Activated T-cell treated with anti-CD3 and anti-CD28 coated beads, Interleukin-2, amount 50 U/mL, for 24 hours (primary cell): ENCODE measurements around the gene MYCBP2.

Source experiments
- DNase-seq: peaks from one replicate; pipeline ENCODE4 v3.0.0-alpha.2; 2020
- H3K27ac Mint-ChIP-seq: 2 replicates; pipeline ENCODE4 v1.8.0; 2020; ENCODE audit warnings: mild to moderate bottlenecking, mixed read lengths
- H3K27me3 Mint-ChIP-seq: 2 replicates; pipeline ENCODE4 v1.8.0; 2020; ENCODE audit warnings: mixed read lengths
- H3K36me3 Mint-ChIP-seq: 2 replicates; pipeline ENCODE4 v1.8.0; 2020; ENCODE audit warnings: low read depth, mixed read lengths
- H3K4me1 Mint-ChIP-seq: 2 replicates; pipeline ENCODE4 v1.8.0; 2020; ENCODE audit warnings: low read depth, mixed read lengths
- H3K4me3 Mint-ChIP-seq: 2 replicates; pipeline ENCODE4 v1.8.0; 2020; ENCODE audit warnings: mild to moderate bottlenecking, moderate library complexity, mixed read lengths
- H3K9me3 Mint-ChIP-seq: 2 replicates; pipeline ENCODE4 v1.8.0; 2020; ENCODE audit warnings: mixed read lengths

MYCBP2 gene, protein sequence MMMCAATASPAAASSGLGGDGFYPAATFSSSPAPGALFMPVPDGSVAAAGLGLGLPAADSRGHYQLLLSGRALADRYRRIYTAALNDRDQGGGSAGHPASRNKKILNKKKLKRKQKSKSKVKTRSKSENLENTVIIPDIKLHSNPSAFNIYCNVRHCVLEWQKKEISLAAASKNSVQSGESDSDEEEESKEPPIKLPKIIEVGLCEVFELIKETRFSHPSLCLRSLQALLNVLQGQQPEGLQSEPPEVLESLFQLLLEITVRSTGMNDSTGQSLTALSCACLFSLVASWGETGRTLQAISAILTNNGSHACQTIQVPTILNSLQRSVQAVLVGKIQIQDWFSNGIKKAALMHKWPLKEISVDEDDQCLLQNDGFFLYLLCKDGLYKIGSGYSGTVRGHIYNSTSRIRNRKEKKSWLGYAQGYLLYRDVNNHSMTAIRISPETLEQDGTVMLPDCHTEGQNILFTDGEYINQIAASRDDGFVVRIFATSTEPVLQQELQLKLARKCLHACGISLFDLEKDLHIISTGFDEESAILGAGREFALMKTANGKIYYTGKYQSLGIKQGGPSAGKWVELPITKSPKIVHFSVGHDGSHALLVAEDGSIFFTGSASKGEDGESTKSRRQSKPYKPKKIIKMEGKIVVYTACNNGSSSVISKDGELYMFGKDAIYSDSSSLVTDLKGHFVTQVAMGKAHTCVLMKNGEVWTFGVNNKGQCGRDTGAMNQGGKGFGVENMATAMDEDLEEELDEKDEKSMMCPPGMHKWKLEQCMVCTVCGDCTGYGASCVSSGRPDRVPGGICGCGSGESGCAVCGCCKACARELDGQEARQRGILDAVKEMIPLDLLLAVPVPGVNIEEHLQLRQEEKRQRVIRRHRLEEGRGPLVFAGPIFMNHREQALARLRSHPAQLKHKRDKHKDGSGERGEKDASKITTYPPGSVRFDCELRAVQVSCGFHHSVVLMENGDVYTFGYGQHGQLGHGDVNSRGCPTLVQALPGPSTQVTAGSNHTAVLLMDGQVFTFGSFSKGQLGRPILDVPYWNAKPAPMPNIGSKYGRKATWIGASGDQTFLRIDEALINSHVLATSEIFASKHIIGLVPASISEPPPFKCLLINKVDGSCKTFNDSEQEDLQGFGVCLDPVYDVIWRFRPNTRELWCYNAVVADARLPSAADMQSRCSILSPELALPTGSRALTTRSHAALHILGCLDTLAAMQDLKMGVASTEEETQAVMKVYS (N-terminal part only)

DNA sequence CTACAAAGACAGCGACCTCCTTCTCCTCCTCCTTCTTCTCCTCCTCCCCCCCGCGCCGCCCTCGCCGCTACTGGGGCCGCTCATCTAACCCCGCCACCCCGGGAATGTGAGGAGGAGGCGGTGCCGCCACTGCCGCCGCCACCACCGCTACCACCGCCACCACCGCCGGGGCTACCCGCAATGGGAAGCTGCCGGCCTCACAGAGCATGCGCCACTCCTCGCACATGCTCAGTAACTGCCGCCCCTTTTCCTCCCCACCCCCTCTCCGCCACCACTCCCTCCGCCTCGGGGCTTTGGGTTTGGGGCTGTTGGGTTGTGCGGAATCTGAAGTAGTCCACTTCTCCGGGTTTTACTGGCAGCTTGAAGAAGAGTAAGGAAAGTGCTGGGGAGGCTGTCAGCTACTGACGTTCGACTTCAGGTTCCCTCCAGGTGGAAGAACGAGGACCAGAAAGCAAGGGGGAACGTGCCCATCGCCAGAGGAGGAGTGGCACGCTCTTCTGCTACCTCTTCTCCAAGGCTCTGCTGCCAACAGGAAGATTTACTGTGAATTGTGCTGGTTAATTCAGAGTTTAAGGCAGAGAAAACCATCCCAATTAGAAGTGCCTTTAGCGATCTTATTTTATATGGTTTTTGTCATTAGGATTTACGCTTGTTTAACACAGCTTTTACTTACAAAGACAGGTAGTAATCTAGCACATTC is at the start of gene MYCBP2:
Gene MYCBP2, minus strand, starts transcription at position 190 of the 700 bp plus-strand sequence. CDS start 319 bp downstream, outside the sequence.
- peak; percentile 97 for DNase-seq
- Mint-ChIP-seq H3K4me3 (peak within 1 kb of the TSS; percentile 90), H3K4me1 (peaks cover 64% of the 10 kb centered on the region), H3K36me3 (peaks cover 32% of the 10 kb centered on the region), H3K9me3 (no peaks in the 10 kb centered on the region), H3K27me3 (no peaks in the 10 kb centered on the region), H3K27ac (peak within 1 kb of the TSS; percentile 98)

DNA sequence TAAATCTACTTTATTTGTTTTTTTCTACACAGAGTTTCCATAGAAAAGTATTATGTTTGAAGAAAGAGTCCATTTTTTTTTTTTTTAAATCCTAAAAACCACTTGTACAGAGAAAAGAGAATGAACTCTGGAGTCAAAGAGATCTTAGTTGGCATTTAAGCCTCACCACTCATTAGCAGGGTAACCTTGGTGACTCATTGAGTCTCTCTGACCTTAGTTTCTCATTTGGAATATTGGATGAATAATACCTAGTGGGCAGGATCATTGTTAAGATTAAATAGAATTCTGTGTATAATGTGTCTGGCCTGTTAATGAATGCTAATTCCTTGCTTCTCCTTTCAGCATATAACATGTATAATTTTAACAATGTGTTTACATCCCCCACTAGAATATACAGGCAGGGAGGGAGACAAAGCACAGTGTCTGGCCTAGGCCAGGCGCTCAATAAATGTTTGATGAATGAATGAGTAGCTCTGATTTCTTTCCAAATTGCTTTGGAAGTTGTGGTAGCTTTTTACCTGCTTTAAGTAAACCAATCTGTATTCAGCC is 48.7 kb upstream of the MYCBP2 start:
- Mint-ChIP-seq H3K27me3 (no peaks in the 10 kb centered on the region), H3K27ac (no peak overlapping the region), H3K9me3 (no peaks in the 10 kb centered on the region), H3K4me3 (no peak overlapping the region), H3K4me1 (peaks cover 9% of the 10 kb centered on the region), H3K36me3 (no peaks in the 10 kb centered on the region)
- DNase-seq, result no peak

GRCh38 chr13:77374786-77375185 is 47.9 kb upstream of the MYCBP2 start:
- Mint-ChIP-seq H3K36me3 (no peaks in the 10 kb centered on the region), H3K9me3 (no peaks in the 10 kb centered on the region), H3K4me3 (no peak overlapping the region), H3K4me1 (peaks cover 9% of the 10 kb centered on the region), H3K27me3 (no peaks in the 10 kb centered on the region), H3K27ac (no peak overlapping the region)
- no peak for DNase-seq

DNA sequence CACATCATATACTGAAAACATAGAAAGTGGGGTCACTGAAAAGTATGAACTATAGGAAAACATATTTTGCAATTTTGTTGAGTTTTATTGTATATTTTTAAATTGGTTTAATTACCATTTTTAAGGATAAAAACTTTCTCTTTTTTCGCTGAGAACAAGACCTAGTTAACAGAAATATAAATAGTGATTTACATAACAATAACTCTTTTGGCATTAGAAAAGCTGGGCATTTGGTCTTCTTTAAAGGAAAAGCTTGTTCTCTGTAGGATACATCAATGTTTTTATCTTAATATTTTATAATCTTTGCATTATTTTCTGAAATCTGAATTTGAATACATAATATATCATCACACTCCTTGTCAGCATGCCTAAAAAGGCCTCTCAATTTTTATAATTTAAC is 47.4 kb upstream of the MYCBP2 start:
- no peak for DNase-seq
- H3K4me3 Mint-ChIP-seq, result no peak overlapping the region
- H3K27me3 Mint-ChIP-seq, result no peaks in the 10 kb centered on the region
- no peak overlapping the region for H3K27ac Mint-ChIP-seq
- no peaks in the 10 kb centered on the region for H3K9me3 Mint-ChIP-seq
- H3K4me1 Mint-ChIP-seq, result peaks cover 9% of the 10 kb centered on the region
- no peaks in the 10 kb centered on the region for H3K36me3 Mint-ChIP-seq

DNA sequence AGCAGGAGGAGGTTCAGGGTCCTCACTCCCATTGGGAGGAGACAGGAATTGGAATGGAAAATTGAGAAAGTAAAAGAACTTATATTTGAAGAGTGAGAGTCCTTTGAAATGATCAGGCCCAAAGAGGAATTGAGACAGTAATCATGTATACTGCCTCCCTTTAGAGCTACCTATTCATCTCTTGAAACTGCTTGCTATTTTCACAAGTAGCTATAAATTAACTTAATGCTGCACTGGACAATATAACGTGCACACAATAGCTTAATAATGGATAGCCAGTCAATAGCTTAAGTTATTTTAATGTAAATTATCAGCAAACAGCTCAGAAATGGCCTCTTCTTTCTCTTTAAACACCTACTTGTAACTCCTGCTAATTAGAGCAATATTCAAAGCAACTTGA is 46.6 kb upstream of the MYCBP2 start:
- Mint-ChIP-seq H3K27me3 (no peaks in the 10 kb centered on the region), H3K4me3 (no peak overlapping the region), H3K4me1 (peaks cover 9% of the 10 kb centered on the region), H3K36me3 (no peaks in the 10 kb centered on the region), H3K27ac (no peak overlapping the region), H3K9me3 (no peaks in the 10 kb centered on the region)
- DNase-seq, result no peak

- Mint-ChIP-seq H3K4me1 (peaks cover 9% of the 10 kb centered on the region), H3K27ac (no peak overlapping the region), H3K4me3 (no peak overlapping the region), H3K9me3 (no peaks in the 10 kb centered on the region), H3K36me3 (no peaks in the 10 kb centered on the region), H3K27me3 (no peaks in the 10 kb centered on the region)
- DNase-seq, result no peak
Measured at GRCh38 chr13:77372275-77372674, 45.4 kb upstream of the MYCBP2 start.

DNA sequence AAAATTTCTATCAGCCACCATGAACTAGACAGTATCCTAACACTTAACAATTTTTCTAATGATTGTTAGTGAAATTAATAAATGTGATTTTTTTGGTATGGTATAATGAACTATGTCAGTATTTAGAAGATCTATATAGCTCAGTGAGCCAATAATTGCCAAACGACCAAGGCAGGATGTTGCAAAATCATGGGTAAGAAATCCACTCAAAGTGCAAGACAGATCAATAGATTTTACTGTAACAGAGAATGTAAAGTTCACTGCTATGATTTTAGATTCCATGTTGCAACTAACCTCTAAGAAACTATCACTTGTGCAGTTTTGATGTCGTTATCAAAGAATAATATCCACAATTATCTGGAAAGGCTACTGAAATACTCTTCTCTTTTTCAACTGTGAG is 44.0 kb upstream of the MYCBP2 start:
- Mint-ChIP-seq H3K27ac (no peak overlapping the region), H3K27me3 (no peaks in the 10 kb centered on the region), H3K4me3 (no peak overlapping the region), H3K9me3 (no peaks in the 10 kb centered on the region), H3K36me3 (no peaks in the 10 kb centered on the region), H3K4me1 (peaks cover 9% of the 10 kb centered on the region)
- no peak for DNase-seq

GRCh38 chr13:77362166-77362565 is 35.3 kb upstream of the MYCBP2 start:
- Mint-ChIP-seq H3K9me3 (no peaks in the 10 kb centered on the region), H3K4me1 (peaks cover 10% of the 10 kb centered on the region), H3K27me3 (peaks cover 2% of the 10 kb centered on the region)

DNA sequence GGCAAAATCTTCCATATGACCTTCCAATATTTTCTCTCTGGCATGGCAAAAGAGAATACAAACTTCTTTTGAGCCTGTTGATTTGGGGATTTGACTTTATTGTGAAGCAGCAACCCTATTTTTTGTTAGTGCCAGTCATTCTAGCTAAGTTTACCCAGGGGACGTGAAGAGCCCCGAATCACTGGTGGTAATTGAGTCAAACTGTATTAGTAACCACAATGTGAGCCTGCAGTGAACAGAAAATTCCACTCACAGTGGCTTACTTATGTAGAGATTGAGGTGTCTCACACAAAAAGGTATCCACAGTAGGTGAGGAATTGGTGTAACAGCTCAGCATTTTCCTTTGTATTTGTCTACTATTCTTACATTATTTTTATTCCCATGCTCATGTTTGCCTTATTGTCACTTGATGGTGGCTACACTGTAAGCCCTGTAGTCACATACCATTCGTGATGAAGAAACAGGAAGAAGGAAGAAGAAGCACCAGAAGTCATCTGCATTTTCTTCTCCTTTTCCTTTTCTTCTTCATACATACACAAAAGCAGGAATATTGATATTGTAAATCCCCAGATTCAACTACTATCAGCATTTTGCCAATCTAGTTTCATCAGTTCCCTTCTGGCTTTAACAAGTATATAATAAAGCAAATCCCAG is 33.3 kb upstream of the MYCBP2 start:
- H3K9me3 Mint-ChIP-seq, result no peaks in the 10 kb centered on the region
- H3K4me3 Mint-ChIP-seq, result no peak overlapping the region
- no peak overlapping the region for H3K27ac Mint-ChIP-seq
- H3K36me3 Mint-ChIP-seq, result no peaks in the 10 kb centered on the region
- peaks cover 10% of the 10 kb centered on the region for H3K4me1 Mint-ChIP-seq
- DNase-seq, result no peak
- peaks cover 2% of the 10 kb centered on the region for H3K27me3 Mint-ChIP-seq

More at GRCh38 chr13:77362166-77362565, 35.3 kb upstream of the MYCBP2 start:
- Mint-ChIP-seq H3K4me3 (no peak overlapping the region), H3K36me3 (no peaks in the 10 kb centered on the region), H3K27ac (no peak overlapping the region)
- no peak for DNase-seq

DNA sequence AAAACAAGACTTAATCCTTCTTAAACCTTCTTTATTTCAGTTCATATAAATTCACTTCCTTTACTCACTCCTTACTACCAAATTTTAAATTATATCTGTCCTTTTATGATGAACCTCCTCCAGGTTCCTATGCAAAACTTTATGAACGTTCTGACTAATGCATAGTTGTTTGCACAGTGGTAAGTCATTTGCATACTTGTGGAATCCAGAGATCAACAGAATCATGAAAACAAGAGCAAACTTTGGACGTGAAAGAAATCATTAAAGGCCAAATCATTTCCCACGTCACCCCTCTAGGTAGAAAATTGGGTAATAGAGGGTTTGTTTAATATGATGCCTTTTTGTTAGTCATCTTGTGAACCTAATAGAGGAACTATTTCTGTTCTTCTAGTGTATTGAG is 32.3 kb upstream of the MYCBP2 start:
- H3K4me1 Mint-ChIP-seq, result peaks cover 15% of the 10 kb centered on the region
- DNase-seq, result no peak
- no peaks in the 10 kb centered on the region for H3K36me3 Mint-ChIP-seq
- H3K27ac Mint-ChIP-seq, result no peak overlapping the region
- H3K27me3 Mint-ChIP-seq, result peaks cover 1% of the 10 kb centered on the region
- no peaks in the 10 kb centered on the region for H3K9me3 Mint-ChIP-seq
- H3K4me3 Mint-ChIP-seq, result no peak overlapping the region

- DNase-seq, result no peak
- no peaks in the 10 kb centered on the region for H3K27me3 Mint-ChIP-seq
- H3K4me1 Mint-ChIP-seq, result peaks cover 23% of the 10 kb centered on the region
- H3K36me3 Mint-ChIP-seq, result no peaks in the 10 kb centered on the region
- no peaks in the 10 kb centered on the region for H3K9me3 Mint-ChIP-seq
- H3K4me3 Mint-ChIP-seq, result no peak overlapping the region
- H3K27ac Mint-ChIP-seq, result no peak overlapping the region
Measured at GRCh38 chr13:77358001-77358400, 31.1 kb upstream of the MYCBP2 start.

DNA sequence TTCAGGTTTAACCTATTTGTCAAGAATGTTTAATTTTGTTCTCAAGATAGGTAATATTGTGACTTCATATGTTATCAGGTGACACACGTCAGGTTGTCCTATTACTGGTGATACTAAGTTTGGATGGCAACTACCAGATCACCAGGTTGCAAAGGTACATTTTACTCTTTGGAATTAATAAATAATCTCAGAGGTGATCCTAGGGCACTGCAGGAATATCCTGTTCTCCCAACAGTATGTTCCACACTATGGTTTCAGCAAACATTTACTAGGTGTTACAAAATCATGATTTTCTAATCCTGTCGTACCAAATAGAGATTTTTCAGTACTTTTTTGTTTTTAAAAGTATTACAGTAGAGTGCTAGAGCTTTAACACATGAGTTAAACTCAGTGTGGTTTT is 29.3 kb upstream of the MYCBP2 start:
- H3K4me1 Mint-ChIP-seq, result peaks cover 23% of the 10 kb centered on the region
- no peak overlapping the region for H3K4me3 Mint-ChIP-seq
- DNase-seq, result no peak
- H3K36me3 Mint-ChIP-seq, result no peaks in the 10 kb centered on the region
- H3K9me3 Mint-ChIP-seq, result no peaks in the 10 kb centered on the region
- no peaks in the 10 kb centered on the region for H3K27me3 Mint-ChIP-seq
- no peak overlapping the region for H3K27ac Mint-ChIP-seq

- no peak for DNase-seq
- Mint-ChIP-seq H3K9me3 (no peaks in the 10 kb centered on the region), H3K36me3 (no peaks in the 10 kb centered on the region), H3K27me3 (no peaks in the 10 kb centered on the region), H3K27ac (no peak overlapping the region), H3K4me1 (peaks cover 17% of the 10 kb centered on the region), H3K4me3 (no peak overlapping the region)
Measured at GRCh38 chr13:77353995-77354394, 27.1 kb upstream of the MYCBP2 start.
